ENCODE data around the gene OVCA2. TPM values are rescaled to one million over a fixed set of nuclear protein-coding genes. Genes with fewer than 3 reads are reported as not detected.

OVCA2 gene
- total RNA-seq, 1 experiment from 2014 or later, result 42.5 TPM

DNA sequence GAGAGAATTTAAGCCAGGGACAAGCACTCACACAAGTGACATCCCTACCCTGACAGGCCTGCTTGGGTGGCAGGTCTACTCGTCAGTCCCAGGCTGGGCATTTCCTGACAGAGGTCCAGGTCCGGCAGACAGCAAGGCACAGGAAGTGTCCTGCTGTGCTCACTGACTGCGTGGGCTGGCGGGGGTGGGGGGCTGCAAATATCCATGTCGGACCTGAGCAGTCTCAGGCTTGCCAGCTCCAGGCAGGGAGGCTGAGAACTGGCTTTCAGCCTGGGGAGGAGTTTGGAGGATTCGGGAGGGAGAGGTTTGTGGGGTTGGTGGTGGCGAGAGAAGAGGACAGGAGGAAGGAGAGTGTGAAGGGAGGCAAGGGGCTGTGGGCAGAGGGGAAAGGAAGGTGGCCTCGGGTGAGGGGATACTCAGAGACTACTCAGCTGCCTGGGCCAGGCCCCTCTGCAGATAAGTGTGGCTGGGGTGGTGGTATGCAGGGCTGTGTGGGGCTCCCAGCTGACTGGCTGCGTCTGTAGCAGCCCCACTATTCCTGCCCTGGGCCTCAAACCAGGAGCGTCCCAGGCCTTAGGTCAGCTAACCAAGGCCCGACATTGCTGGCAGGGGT lies 20.9 kb downstream of the OVCA2 start:
- Histone ChIP-seq H3K27me3 (ENCODE audit: control insufficient read depth, insufficient read depth, low read length) (no peaks in the 10 kb centered on the region), H3K36me3 (ENCODE audit: control insufficient read depth, insufficient read depth, low read length) (no peaks in the 10 kb centered on the region), H3K4me3 (ENCODE audit: low read depth in 2 of 2, low read length in 2 of 2) (no peak overlapping the region), H3K27ac (ENCODE audit: low read length) (no peak overlapping the region), H3K4me1 (ENCODE audit: control insufficient read depth, insufficient read depth, low read length) (no peaks in the 10 kb centered on the region), H3K9me3 (ENCODE audit: control insufficient read depth, insufficient read depth, low read depth, low read length) (no peaks in the 10 kb centered on the region)
- ChIA-PET CTCF (no interaction called here), POLR2A (no interaction called here)
- DNase-seq (ENCODE audit: low read depth, low spot score) (no peak), ATAC-seq (no peak)
- intact Hi-C loops (cut with micrococcal nuclease; ENCODE audit: unreplicated experiment), result loop anchor here (2.0 kb wide), 1 partner anchor 182 kb away; no protein-coding TSS in a partner anchor
- BruUV-seq (replicated peaks), result no TSS peak
- in situ Hi-C loops (cut with HindIII; ENCODE audit: low pct_unique_long_range_greater_than_20kb, low sequenced_read_pairs), result no loop called here
- TF ChIP-seq POLR2AphosphoS5 (IDR thresholded peaks at IDR 0.05; ENCODE audit: low read depth, low read length) (no peak), TCF7L2 (IDR thresholded peaks at IDR 0.05; ENCODE audit: low read depth, low read length) (no peak), SIN3A (IDR thresholded peaks at IDR 0.05; ENCODE audit: borderline replicate concordance, insufficient read depth, low read depth, low read length) (no peak), CTCF (IDR thresholded peaks at IDR 0.05) (no peak)
- TF ChIP-seq, protein P1, sequence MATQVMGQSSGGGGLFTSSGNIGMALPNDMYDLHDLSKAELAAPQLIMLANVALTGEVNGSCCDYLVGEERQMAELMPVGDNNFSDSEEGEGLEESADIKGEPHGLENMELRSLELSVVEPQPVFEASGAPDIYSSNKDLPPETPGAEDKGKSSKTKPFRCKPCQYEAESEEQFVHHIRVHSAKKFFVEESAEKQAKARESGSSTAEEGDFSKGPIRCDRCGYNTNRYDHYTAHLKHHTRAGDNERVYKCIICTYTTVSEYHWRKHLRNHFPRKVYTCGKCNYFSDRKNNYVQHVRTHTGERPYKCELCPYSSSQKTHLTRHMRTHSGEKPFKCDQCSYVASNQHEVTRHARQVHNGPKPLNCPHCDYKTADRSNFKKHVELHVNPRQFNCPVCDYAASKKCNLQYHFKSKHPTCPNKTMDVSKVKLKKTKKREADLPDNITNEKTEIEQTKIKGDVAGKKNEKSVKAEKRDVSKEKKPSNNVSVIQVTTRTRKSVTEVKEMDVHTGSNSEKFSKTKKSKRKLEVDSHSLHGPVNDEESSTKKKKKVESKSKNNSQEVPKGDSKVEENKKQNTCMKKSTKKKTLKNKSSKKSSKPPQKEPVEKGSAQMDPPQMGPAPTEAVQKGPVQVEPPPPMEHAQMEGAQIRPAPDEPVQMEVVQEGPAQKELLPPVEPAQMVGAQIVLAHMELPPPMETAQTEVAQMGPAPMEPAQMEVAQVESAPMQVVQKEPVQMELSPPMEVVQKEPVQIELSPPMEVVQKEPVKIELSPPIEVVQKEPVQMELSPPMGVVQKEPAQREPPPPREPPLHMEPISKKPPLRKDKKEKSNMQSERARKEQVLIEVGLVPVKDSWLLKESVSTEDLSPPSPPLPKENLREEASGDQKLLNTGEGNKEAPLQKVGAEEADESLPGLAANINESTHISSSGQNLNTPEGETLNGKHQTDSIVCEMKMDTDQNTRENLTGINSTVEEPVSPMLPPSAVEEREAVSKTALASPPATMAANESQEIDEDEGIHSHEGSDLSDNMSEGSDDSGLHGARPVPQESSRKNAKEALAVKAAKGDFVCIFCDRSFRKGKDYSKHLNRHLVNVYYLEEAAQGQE (IDR thresholded peaks at IDR 0.05; ENCODE audit: insufficient read depth in 1 of 2, low read depth in 2 of 2, low read length in 1 of 2), result no peak

DNA sequence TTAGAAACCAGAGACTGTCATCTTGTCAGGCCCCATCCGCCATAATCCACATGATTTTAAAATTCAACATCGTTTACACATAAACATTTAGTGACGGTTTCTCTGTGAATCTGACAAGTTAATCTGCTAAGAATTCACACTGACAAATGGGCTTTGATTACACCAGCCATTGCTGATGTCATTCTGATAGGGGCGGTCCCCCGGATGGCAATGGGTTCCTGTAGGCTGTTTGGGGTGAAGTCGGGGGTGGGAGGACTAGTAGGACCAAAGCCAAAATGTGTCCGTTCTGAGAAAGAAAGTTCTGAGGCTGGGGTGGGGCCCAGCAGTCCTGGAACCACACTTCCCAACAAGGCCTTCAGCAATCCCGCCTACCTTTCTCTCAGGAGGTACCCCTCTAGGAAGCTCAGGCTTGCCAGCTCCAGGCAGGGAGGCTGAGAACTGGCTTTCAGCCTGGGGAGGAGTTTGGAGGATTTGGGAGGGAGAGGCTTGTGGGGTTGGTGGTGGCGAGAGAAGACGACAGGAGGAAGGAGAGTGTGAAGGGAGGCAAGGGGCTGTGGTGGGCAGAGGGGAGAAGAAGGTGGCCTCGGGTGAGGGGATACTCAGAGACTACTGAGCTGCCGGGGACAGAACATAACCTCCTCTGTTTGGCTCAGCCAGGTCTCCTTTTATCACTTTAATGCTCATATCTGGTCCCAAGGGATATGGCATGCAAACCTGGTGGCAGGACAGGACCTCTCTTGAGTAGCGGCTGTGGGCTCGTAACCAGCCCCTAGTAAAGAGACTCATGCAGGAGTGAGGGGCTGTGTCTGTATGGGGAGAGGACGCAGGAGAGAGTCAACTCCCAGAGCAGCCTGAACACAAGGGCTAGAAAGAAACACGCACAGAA lies 21.7 kb downstream of the OVCA2 start:
- no peaks in the 10 kb centered on the region for H3K36me3 ChIP-seq (ENCODE audit: control insufficient read depth, insufficient read depth, low read length)
- ATAC-seq (no peak), DNase-seq (ENCODE audit: low read depth, low spot score) (no peak)
- ChIA-PET CTCF (no interaction called here), POLR2A (no interaction called here)
- no peaks in the 10 kb centered on the region for H3K9me3 ChIP-seq (ENCODE audit: control insufficient read depth, insufficient read depth, low read depth, low read length)
- BruUV-seq (replicated peaks), result no TSS peak
- intact Hi-C loops (cut with micrococcal nuclease; ENCODE audit: unreplicated experiment) (loop anchor here (2.0 kb wide), 1 partner anchor 181 kb away; no protein-coding TSS in a partner anchor), in situ Hi-C loops (cut with HindIII; ENCODE audit: low pct_unique_long_range_greater_than_20kb, low sequenced_read_pairs) (no loop called here)
- H3K27me3 ChIP-seq (ENCODE audit: control insufficient read depth, insufficient read depth, low read length), result no peaks in the 10 kb centered on the region
- H3K27ac ChIP-seq (ENCODE audit: low read length), result no peak overlapping the region
- TF ChIP-seq POLR2AphosphoS5 (IDR thresholded peaks at IDR 0.05; ENCODE audit: low read depth, low read length) (no peak), CTCF (IDR thresholded peaks at IDR 0.05) (no peak), SIN3A (IDR thresholded peaks at IDR 0.05; ENCODE audit: borderline replicate concordance, insufficient read depth, low read depth, low read length) (no peak), TCF7L2 (IDR thresholded peaks at IDR 0.05; ENCODE audit: low read depth, low read length) (no peak)
- TF ChIP-seq, protein P1 (IDR thresholded peaks at IDR 0.05; ENCODE audit: insufficient read depth in 1 of 2, low read depth in 2 of 2, low read length in 1 of 2), result no peak
- no peaks in the 10 kb centered on the region for H3K4me1 ChIP-seq (ENCODE audit: control insufficient read depth, insufficient read depth, low read length)
- no peak overlapping the region for H3K4me3 ChIP-seq (ENCODE audit: low read depth in 2 of 2, low read length in 2 of 2)
